ENCODE data around the gene CRYBA2.

The CRYBA2 gene

DNA sequence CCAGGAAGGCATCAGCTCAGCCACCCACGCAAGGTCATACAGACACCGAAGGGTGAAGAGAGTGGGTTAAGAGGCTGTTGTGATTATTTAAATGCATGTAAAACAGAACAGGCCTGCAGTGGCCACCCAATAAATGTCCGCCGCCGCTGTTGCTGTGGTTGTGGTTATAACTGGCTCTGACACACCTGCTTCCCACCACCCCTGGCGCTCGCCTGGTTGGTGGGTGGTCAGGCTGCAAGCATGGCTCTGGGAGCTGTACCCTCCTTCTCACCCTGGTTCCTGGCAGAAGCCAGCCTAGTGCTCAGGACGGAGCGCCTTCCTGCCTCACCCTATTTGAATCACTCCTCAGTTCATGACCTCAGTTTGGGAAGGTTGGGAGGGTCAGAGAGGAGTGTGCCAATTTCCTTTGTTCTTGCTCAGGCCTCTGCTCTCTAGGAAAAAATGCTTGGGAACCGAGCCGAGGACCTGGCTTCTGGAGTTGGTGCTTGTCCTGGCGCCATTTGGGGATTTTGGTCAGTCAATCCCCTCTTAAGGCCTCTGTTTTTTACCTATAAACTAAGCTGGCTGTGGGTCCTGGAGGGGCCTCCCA, 5.3 kb upstream of the CRYBA2 start:
- no peak for DNase-seq

DNA sequence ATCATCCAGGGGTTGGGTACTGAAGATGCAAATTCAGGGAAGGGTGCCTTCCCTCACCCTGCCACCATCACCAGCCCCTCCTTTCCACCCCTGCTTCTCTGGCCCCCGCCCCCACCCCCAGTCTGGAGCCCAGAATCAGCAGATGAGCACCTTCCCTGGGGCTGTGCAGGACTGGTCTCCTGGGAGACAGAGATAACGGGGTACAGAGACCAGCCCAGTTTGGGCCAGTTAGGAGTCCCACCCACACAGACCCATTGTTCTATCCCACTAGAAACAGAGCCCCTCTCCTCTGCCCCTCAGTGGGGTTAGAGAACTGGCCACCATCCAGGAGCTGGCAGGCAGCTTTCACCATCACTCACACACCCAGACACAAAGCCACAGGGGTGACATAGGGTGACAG, 4.5 kb upstream of the CRYBA2 start:
- DNase-seq: no peak

DNA sequence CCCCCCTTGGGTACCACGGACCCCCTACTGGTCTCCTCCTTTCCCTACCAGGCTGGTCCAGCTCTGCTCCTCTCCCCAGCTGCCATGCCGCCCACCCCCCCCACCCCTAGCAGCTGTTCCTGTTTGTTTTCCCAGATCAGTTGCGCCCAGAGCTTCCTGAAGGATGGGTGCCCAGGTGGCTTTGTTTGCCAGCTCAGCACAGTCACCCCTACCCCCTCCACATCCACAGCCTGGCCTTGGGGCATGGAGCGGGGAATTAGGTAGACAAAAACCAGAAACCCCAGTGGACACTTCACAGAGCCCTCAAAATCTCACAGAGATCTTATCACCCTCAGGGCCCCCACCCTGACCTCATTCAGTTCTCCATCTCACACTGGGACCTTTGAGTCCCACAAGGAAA, 3.7 kb upstream of the CRYBA2 start:
- no peak for DNase-seq

- DNase-seq: peak; percentile 82
Measured at GRCh38 chr2:218995972-218996711, 2.9 kb upstream of the CRYBA2 start.

GRCh38 chr2:218995561-218995960, 2.3 kb upstream of the CRYBA2 start:
- no peak for DNase-seq

- no peak for DNase-seq
Measured at GRCh38 chr2:218992703-218993344, 398 bp downstream of the CRYBA2 start.

DNA sequence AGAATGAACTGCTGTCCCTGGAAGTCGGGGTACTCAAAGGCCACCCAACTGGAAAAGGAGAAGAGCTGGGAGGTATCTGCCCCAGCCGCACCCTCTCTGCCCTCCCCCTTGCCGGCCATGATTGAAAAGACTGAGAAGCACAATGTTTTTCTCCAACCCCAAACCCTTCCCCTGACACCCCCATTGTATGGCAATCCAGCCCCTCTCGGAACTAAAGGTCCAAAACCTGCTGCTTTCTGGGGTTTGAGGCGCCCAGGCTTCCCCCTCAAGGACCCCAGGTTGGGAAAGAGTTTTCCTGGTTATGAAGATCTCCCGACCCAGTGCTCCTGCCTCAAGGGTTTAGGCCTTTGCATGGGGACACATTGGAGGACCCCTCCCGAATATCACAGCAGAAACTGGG, 1.0 kb downstream of the CRYBA2 start:
- no peak for DNase-seq

DNA sequence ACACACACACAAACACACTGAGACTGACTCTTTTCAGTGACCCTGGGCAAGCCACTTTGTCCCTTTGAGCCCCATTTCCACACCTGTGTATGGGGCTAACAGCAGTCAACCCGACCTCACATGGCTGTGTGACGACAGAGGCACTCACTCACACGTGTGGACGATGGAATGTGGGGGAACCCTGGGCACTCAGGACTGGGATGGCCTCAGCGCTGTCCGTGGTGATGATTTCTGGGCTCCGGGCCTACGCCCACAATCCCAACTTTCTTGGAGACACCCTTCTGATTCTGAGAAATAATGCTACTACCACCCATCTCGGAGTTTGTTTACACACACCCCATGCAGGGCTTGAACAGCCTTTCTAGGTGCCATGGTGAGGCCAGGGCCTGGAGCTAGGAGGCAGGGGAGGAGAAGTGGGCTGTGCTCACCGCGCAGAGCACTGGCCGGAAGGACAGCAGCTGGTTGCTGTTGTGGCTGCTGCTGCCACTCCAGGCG, 1.5 kb downstream of the CRYBA2 start:
- no peak for DNase-seq

- no peak for DNase-seq
Measured at GRCh38 chr2:218990612-218991011, 2.6 kb downstream of the CRYBA2 start.

GRCh38 chr2:218990052-218990451, 3.2 kb downstream of the CRYBA2 start:
- no peak for DNase-seq

DNA sequence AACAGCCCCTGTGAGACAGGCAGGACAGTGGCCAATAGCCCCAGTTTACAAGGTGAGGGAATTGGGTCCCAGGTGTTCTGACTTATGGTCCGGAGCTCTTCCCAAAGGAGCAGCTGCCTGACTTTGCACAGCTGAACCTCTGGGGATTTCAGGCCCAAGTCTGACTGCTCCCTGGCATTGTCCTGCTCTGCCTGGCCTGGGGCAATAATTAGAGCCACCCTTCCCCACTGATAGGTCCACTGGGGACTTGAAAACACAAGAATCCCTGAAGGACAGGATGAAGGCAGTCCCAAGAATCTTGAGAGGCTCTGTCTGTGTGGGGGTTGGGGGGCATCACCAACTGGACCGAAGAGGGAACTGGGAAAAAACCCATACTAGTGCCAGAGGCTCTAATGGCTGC, 4.6 kb downstream of the CRYBA2 start:
- DNase-seq: no peak

DNA sequence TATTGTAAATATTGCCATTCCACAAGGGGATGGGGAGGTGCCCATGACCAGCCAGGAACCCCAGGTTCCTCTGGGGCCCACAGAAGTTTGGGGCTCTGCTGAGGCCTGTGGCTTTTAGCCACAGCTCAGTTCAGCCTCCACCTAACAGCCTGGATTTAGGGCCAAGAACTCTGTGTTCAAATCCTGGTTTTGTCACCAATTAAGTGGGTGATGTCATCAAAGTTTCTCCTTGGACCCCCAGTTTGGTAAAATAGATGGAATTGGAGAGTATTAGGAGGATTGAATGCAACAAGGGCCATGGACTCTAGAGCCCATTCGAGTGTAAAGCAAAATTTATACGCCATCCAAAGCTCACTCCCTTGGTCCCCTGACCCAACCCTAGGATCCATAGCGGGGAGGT, 5.1 kb downstream of the CRYBA2 start:
- DNase-seq: no peak

- DNase-seq: no peak
Measured at GRCh38 chr2:218986148-218986761, 7.0 kb downstream of the CRYBA2 start.

- no peak for DNase-seq
Measured at GRCh38 chr2:218985325-218986091, 7.7 kb downstream of the CRYBA2 start.

GRCh38 chr2:218985021-218985324, 8.2 kb downstream of the CRYBA2 start, which contains the start of gene FEV:
FEV (minus strand) TSS chr2:218985184; CDS start chr2:218985075, 109 bp downstream.
- DNase-seq: no peak

DNA sequence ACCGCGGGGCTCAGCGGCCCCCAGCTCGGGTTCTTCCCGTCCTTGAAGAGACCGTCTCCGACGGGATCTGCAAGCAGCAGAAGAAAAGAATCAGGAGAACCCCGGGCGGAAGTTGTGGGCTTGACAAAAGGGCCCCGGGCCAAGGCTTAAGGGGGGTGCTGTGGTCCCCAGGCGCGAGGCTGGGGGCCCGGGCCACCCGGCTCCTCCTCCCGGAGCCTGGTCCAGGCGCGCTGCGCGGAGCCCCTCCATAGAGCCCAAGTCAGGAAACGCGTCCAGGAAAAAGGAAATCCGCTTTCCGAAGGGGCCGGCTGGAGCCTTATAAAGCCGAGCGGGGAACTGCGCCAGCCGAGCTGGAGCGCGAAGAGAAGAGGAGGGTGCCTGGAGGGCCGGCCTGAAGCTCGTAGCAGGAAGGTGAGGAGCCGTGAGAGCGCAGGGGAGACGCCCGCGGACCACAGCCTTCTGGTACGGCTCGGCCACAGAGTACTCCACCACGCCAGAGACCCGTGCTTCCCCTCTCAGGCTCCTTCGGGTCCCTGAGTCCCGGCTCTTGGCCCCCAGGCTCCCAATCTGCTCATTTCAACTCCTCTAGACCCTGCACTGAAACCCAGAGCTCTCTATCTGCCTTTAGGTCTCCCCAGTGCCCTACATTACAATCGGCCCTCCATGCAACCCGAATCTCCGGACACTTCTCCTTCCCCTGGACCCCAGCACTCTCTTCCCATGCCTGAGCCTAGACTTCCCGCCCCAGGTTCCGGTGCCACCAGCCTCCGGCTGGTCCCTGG, 8.8 kb downstream of the CRYBA2 start:
- DNase-seq: no peak

- no peak for DNase-seq
Measured at GRCh38 chr2:218983934-218984238, 9.3 kb downstream of the CRYBA2 start.

DNA sequence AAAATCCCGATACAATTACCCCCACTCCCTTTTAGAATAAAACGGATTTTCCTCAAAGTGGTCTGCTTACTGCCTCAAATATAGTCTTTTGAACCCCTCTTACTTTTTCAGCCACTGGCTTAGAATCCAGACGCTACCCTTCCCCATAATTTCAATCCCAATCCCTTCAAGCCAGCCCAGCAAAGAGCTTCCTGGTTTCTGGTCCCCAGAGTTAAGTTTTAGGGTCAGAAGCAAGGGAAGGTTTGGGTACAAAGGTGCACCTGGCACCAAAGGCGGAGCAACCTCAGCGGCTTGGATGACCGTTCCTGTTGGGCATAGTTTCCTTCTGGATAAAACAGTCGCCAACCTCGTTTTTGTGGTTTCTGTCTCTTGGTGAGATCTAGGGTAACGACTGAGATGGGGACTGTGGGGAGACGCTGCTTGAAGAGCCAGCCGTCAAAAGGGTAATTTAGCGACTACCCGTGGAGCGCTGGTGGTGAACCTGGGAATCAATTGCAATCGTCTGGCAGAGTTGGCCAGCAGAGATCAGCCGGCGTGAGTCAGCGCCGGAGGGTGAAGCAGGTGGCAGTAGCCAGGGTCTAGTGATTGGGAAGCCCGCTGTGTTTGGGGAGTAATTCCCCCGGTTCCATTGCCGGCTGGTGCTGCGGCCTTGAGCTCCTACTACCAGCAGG, 9.8 kb downstream of the CRYBA2 start:
- no peak for DNase-seq

DNA sequence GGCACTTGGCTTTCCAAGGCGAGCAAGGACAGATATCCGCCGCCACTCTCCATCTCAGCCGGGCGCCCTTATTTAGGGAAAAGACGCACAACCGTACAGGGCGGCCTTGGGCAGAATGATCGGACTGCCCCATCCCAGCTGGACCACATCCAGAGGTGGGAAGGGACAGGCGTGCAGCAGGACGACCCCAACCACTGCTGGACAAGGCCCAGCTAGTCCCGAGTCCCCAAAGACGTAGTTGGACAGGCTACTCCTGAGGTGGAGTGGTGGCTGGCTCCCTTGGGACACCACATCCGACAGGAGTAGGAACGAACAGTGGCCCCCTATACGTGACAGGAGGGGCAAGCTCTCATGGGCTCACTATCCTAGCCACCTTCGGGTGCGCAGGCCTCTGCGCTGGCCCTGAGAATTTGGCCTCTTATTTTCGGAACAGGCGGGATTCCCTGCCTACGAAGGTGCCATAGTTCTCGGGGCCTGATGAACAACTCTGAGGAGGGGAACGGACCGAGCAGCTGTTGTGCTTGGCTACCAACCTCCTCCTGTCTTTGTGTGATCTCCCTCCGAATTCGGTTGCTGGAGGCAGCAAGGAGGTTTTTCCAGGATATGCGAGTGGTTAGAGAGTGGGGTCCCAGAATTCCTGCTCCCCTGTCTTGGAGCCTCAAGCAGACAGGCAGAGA, 10.5 kb downstream of the CRYBA2 start:
- DNase-seq: no peak

- DNase-seq: peak; percentile 52
Measured at GRCh38 chr2:218981881-218982585, 11.2 kb downstream of the CRYBA2 start.
